ENCODE measurements around the gene INPPL1.
"Not testable (repeated sequence)": the region's sequence is repeated elsewhere in the genome, so short reads cannot be mapped to it uniquely, and the experiment has no call there.

DNA sequence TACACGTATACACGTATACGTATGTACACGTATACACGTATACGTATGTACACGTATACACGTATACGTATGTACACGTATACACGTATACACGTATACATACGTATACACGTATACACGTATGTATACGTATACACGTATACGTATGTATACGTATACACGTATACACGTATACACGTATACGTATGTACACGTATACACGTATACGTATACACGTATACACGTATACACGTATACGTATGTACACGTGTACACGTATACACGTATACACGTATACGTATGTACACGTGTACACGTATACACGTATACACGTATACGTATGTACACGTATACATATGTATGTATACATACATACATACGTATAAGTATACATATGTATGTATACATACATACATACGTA, 23.1 kb upstream of the INPPL1 start:
- TF ChIP-seq, protein P1, sequence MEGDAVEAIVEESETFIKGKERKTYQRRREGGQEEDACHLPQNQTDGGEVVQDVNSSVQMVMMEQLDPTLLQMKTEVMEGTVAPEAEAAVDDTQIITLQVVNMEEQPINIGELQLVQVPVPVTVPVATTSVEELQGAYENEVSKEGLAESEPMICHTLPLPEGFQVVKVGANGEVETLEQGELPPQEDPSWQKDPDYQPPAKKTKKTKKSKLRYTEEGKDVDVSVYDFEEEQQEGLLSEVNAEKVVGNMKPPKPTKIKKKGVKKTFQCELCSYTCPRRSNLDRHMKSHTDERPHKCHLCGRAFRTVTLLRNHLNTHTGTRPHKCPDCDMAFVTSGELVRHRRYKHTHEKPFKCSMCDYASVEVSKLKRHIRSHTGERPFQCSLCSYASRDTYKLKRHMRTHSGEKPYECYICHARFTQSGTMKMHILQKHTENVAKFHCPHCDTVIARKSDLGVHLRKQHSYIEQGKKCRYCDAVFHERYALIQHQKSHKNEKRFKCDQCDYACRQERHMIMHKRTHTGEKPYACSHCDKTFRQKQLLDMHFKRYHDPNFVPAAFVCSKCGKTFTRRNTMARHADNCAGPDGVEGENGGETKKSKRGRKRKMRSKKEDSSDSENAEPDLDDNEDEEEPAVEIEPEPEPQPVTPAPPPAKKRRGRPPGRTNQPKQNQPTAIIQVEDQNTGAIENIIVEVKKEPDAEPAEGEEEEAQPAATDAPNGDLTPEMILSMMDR (IDR thresholded peaks at IDR 0.05): not testable (repeated sequence)
- not testable (repeated sequence) for TF ChIP-seq POLR2A (IDR thresholded peaks at IDR 0.05)

All from sigmoid colon (tissue), 3 donors.